ENCODE measurements around the gene PHF19. TPM values are rescaled to one million over a fixed set of nuclear protein-coding genes. Genes with fewer than 3 reads are reported as not detected.

Gene PHF19
- total RNA-seq, 1 donor from 2014 or later, result 4.1 TPM

GRCh38 chr9:120873512-120873911 lies 3.5 kb downstream of the PHF19 start:
- no peak for DNase-seq

- no peak for DNase-seq
Observed at GRCh38 chr9:120872791-120873502, 4.0 kb downstream of the PHF19 start.

GRCh38 chr9:120870206-120870605 lies 6.8 kb downstream of the PHF19 start:
- no peak for DNase-seq

- DNase-seq, result no peak
Observed at GRCh38 chr9:120869726-120870125, 7.3 kb downstream of the PHF19 start.

GRCh38 chr9:120869360-120869687 lies 7.7 kb downstream of the PHF19 start:
- no peak for DNase-seq

- DNase-seq, result peak; percentile 87
Observed at GRCh38 chr9:120868676-120869359, 8.2 kb downstream of the PHF19 start.

- DNase-seq, result no peak
Observed at GRCh38 chr9:120868339-120868675, 8.7 kb downstream of the PHF19 start.

GRCh38 chr9:120867676-120868338 lies 9.2 kb downstream of the PHF19 start:
- no peak for DNase-seq

- DNase-seq, result no peak
Observed at GRCh38 chr9:120866651-120867050, 10.3 kb downstream of the PHF19 start.

- DNase-seq, result no peak
Observed at GRCh38 chr9:120865809-120866208, 11.2 kb downstream of the PHF19 start.

- DNase-seq, result no peak
Observed at GRCh38 chr9:120865176-120865575, 11.8 kb downstream of the PHF19 start.

- no peak for DNase-seq
Observed at GRCh38 chr9:120864719-120865118, 12.3 kb downstream of the PHF19 start.

- DNase-seq, result no peak
Observed at GRCh38 chr9:120863833-120864232, 13.2 kb downstream of the PHF19 start.

- no peak for DNase-seq
Observed at GRCh38 chr9:120862452-120862851, 14.5 kb downstream of the PHF19 start.

- no peak for DNase-seq
Observed at GRCh38 chr9:120861935-120862334, 15.1 kb downstream of the PHF19 start.

GRCh38 chr9:120860083-120860482 lies 16.9 kb downstream of the PHF19 start:
- no peak for DNase-seq

GRCh38 chr9:120859361-120859760 lies 17.6 kb downstream of the PHF19 start:
- DNase-seq, result no peak

- no peak for DNase-seq
Observed at GRCh38 chr9:120857902-120858301, 19.1 kb downstream of the PHF19 start.

- DNase-seq, result no peak
Observed at GRCh38 chr9:120857481-120857880, 19.5 kb downstream of the PHF19 start.

- DNase-seq, result no peak
Observed at GRCh38 chr9:120856700-120857099, 20.3 kb downstream of the PHF19 start.

GRCh38 chr9:120855827-120856670 lies 20.9 kb downstream of the PHF19 start:
- DNase-seq, result no peak

- no peak for DNase-seq
Observed at GRCh38 chr9:120854596-120855327, 22.2 kb downstream of the PHF19 start.

Measured in occipital lobe (tissue), 2 donors.